VCaP (cell line): ENCODE data around the gene IFT172.

Experiments used
- H3K27ac ChIP-seq: fragments of 450-650 bp; 2 replicates; pipeline ENCODE4 v1.5.1; 2017
- CTCF ChIP-seq: fragments of 450-650 bp; conservative IDR thresholded peaks from 2 replicates; pipeline ENCODE4 v1.5.1; 2017; ENCODE audit warnings: mild to moderate bottlenecking, moderate library complexity

IFT172 gene

GRCh38 chr2:27501042-27501441 is 11.5 kb upstream of the IFT172 start:
- no peak overlapping the region for H3K27ac ChIP-seq
- TF ChIP-seq CTCF = no peak

DNA sequence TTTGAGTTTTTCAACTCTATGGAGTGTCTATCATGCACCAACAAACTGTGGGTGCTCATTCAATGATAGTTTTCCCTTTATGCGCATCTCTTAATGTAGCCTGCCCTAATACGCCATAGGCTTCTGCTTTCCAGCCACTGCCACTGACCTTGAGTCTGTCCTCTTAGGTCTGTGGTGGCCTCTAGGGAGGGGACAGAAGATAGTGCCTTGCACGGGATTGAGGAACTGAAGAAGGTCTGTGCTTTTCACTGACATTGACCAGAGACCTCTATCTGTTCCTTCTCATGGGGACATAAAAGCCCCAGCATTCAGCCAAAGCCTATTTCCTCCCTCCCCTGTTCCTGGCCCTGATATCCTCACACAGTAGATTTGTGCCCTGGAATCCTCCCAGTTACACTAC is 9.4 kb upstream of the IFT172 start:
- no peak overlapping the region for H3K27ac ChIP-seq
- no peak for TF ChIP-seq CTCF

DNA sequence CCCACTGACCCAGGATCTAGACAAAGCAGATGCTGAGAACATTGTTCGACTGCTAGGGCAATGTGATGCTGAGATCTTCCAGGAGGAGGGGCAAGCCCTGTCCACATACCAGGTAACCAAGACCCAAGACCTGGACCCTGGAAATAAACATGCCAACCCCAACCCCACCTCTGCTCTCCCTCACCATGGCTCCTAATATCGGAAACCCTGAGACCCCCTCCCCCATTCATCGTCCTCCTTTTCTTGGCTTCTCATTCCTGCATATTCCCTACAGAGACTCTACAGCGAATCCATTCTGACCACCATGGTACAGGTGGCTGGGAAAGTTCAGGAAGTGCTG is 7.7 kb upstream of the IFT172 start:
- no peak for TF ChIP-seq CTCF
- peak overlapping the region; percentile 54 for H3K27ac ChIP-seq

DNA sequence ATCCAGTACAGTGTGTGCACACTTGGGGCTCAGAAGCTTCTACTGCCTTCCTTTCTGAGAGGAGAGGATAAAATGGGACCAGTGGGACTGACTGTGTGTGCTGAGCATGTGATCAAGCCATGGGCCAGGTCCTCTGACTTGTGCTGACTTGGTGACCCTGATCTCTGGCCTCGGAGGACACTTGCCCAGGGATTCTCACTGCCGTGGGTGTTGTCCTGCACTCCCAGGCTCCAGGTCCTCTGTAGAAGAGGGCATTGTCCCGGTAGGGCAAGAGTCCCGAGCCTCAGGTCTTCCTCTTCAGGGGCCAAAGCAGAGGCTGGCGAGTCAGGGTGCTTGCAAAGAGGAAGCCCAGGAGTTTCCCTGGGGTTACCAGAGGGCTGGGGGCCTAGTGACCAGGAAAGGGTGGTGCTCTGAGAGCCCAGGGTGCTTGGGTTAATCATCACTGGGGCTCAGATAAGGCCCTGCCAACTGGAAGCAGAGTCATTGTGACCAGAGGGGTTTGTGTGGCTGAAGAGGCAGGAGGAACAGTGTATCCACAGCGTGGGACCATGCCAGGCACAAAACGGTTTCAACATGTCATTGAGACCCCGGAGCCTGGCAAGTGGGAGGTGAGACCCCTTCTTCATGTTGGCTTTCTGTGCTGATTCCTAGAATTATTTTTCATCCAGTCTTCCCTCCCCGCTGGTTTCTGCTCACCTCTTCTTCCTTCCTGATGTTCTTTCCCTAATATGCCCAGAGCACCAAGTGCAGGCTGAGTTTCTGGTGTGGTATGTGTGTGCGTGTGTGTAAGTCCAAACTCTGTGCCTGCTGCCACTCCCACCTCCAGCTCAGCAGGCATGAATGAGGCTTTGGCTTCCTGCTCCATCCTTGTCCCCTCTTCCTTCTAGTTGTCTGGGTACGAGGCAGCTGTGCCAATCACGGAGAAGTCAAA is 7.1 kb upstream of the IFT172 start, which contains the start of gene GCKR:
Gene GCKR (plus strand): TSS at position 483 of the 931 bp plus-strand sequence. CDS start 66 bp downstream, at position 549.
- H3K27ac ChIP-seq = peak within 1 kb of the TSS; percentile 54
- TF ChIP-seq CTCF = no peak

DNA sequence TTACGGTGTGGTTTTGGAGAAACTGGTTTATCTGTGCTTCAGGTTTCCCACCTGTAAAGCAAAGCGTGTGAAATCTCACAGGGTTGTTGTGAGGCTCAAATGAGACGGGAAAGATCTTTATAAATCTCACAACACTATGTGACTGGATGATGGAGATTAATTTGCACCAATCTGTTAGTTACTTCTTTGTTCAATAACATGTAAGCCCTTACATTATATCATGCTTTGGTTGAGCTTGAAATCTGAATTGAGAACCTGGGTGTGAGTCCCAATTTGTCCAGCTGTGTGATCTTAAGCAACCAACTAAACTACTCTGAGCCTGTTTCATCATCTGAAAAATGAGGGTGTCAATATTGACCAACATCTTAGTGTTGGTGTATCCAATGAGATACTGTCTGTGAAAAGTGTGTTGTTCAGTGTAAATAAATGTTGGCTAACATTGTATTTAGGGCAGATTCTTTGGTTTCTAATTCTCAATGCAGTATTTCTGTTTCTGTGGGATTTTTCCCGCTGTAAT is 6.4 kb upstream of the IFT172 start:
- no peak for TF ChIP-seq CTCF
- H3K27ac ChIP-seq = no peak overlapping the region; the same call in 1 of the 2 replicates

- no peak for TF ChIP-seq CTCF
- peak within 1 kb of the TSS; percentile 57; the same call in 1 of the 2 replicates for H3K27ac ChIP-seq
Observed at GRCh38 chr2:27494944-27495554, 5.5 kb upstream of the IFT172 start, which contains the start of gene FNDC4. Gene FNDC4, minus strand, starts transcription at chr2:27495200. Its CDS starts 521 bp downstream, at chr2:27494679.

DNA sequence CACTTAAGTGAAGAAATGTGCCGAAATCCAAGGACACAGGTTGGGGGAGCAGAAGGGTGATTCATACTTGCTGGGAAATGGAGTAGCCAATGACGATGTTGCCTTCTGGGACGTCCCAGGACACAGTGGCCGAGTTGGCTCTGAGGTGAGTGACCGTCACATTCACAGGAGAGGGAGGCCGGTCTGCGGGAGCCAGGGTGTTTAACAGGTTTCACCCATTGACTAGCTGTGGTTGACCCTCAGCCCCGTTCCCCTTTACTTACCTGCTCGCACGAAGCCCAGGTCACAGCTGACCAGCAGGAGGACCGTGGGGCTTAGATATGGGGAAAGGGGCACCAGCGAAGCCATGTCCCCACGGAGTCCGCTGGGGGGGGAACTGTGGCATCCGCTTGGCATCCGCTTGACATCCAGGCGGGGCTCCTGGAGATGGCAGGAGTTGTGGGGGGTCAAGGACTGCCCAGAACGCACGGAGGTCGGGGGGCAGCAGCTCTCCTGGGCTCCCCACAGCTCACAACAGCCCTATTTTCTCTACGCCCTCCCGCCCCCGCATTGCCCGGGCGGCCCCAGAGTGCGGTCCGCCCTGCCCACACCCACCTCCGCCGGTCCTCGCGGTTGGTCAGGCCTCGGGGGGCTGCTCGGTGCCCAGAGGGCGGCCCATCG is 4.9 kb upstream of the IFT172 start:
- TF ChIP-seq CTCF = no peak
- peak overlapping the region; percentile 57; the same call in 1 of the 2 replicates for H3K27ac ChIP-seq
